HUES64 (cell line): Measurements from ENCODE around the gene UGT1A8.
"Not testable (repeated sequence)": the region's sequence is repeated elsewhere in the genome, so short reads cannot be mapped to it uniquely, and the experiment has no call there.

Source experiments
- H3K27ac ChIP-seq: 2 replicates; pipeline ENCODE4 v1.7.0; 2013; ENCODE audit warnings: low read depth, low read length, inconsistent platforms
- H3K27me3 ChIP-seq: 2 replicates; pipeline ENCODE4 v1.6.1; 2013; ENCODE audit warnings: mild to moderate bottlenecking, low read length; ENCODE audit not compliant: insufficient read depth
- H3K36me3 ChIP-seq: 2 replicates; pipeline ENCODE4 v1.6.1; 2013; ENCODE audit warnings: mild to moderate bottlenecking, low read length; ENCODE audit not compliant: insufficient read depth
- H3K4me1 ChIP-seq: 2 replicates; pipeline ENCODE4 v1.6.1; 2013; ENCODE audit warnings: mild to moderate bottlenecking, low read length, moderate library complexity; ENCODE audit not compliant: insufficient read depth
- H3K4me3 ChIP-seq: 2 replicates; pipeline ENCODE4 v1.5.1; 2013; ENCODE audit warnings: mild to moderate bottlenecking, low read length, moderate library complexity
- H3K9ac ChIP-seq: 2 replicates; pipeline ENCODE4 v1.6.1; 2013; ENCODE audit warnings: mild to moderate bottlenecking, low read depth, low read length
- H3K9me3 ChIP-seq: 2 replicates; pipeline ENCODE4 v1.6.1; 2013; ENCODE audit warnings: low read depth, low read length; ENCODE audit not compliant: insufficient read depth
- WGBS: fragments of 150-250, 120-280 bp; methylation state at CpG from one replicate; pipeline ENCODE4 v1.1.7; 2013; ENCODE audit warnings: missing lambda C conversion rate; 5-methylcytosine and 5-hydroxymethylcytosine counted together

The UGT1A8 gene

DNA sequence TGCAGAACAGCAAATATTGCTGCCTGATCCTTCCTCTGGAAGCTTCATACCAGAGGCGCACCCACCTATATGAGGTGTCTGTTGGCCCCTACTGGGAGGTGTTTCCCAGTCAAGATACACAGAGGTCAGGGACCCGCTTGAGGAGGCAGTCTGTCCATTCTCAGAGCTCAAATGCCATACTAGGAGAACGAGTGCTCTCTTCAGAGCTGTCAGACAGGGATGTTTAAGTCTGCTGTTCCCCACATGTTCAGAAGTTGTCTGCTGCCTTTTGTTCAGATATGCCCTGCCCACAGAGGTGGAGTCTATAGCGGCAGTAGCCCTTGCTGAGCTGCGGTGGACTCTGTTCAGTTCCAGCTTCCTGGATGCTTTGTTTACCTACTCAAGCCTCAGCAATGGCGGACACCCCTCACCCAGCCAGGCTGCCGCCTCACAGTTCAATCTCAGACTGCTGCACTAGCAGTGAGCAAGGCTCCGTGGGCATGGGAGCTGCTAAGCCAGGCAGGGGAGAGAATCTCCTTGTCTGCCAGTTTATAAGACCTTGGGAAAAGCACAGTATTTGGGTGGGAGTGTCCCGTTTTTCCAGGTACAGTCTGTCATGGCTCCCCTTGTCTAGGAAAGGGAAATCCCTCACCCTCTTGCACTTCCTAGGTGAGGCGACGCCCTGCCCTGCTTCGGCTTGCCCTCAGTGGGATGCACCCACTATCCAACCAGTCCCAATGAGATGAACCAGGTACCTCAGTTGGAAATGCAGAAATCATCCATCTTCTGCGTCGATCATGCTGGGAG, 119.6 kb downstream of the UGT1A8 start:
- not testable (repeated sequence) for H3K4me1 ChIP-seq, H3K9ac ChIP-seq, H3K9me3 ChIP-seq, H3K4me3 ChIP-seq, H3K27ac ChIP-seq, H3K27me3 ChIP-seq, H3K36me3 ChIP-seq
- 91% methylated on average over 14 of the region's 14 CpGs for WGBS

DNA sequence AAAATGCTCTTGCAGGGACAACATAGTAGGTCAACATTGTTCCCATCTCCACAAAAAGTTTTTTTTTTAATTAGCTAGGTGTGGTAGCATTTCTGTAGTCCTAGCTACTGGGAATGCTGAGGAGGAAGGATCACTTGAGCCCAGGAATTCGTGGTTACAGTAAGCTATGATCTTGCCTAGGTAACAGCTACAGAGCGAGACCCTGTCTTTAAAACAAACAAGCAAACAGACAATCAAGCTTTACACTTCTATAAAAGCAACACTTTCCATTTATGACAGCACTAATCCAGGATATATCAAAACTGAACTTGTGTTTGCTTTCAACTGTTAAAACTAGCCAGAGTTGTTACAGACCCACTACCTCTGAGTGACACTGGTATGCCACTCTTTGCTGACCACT, 123.4 kb downstream of the UGT1A8 start:
- Histone ChIP-seq H3K4me3 (no peak overlapping the region), H3K9me3 (no peaks in the 10 kb centered on the region), H3K27ac (no peak overlapping the region), H3K4me1 (no peaks in the 10 kb centered on the region), H3K27me3 (no peaks in the 10 kb centered on the region), H3K36me3 (no peaks in the 10 kb centered on the region), H3K9ac (no peak overlapping the region)
- 80% methylated on average over 2 of the region's 2 CpGs for WGBS

- Histone ChIP-seq H3K9ac (no peak overlapping the region), H3K4me3 (no peak overlapping the region), H3K4me1 (no peaks in the 10 kb centered on the region), H3K9me3 (no peaks in the 10 kb centered on the region; the same call in 1 of the 2 replicates), H3K36me3 (no peaks in the 10 kb centered on the region), H3K27ac (no peak overlapping the region), H3K27me3 (no peaks in the 10 kb centered on the region)
- WGBS, result 97% methylated on average over 44 of the region's 46 CpGs
Measured at GRCh38 chr2:233743464-233744259, 126.2 kb downstream of the UGT1A8 start.

GRCh38 chr2:233745073-233745755, 127.8 kb downstream of the UGT1A8 start:
- H3K9ac ChIP-seq, result no peak overlapping the region
- H3K27ac ChIP-seq, result no peak overlapping the region
- H3K36me3 ChIP-seq, result no peaks in the 10 kb centered on the region
- H3K4me1 ChIP-seq, result no peaks in the 10 kb centered on the region
- H3K4me3 ChIP-seq, result no peak overlapping the region
- 87% methylated on average over 5 of the region's 5 CpGs for WGBS
- peaks cover 5% of the 10 kb centered on the region; the same call in 1 of the 2 replicates for H3K9me3 ChIP-seq
- H3K27me3 ChIP-seq, result no peaks in the 10 kb centered on the region

- not testable (repeated sequence) for H3K27me3 ChIP-seq, H3K27ac ChIP-seq, H3K36me3 ChIP-seq, H3K4me3 ChIP-seq, H3K9ac ChIP-seq, H3K4me1 ChIP-seq
- peaks cover 10% of the 10 kb centered on the region for H3K9me3 ChIP-seq
- 90% methylated on average over 2 of the region's 2 CpGs for WGBS
Measured at GRCh38 chr2:233745838-233746237, 128.4 kb downstream of the UGT1A8 start.

- Histone ChIP-seq H3K27me3 (no peaks in the 10 kb centered on the region), H3K4me3 (no peak overlapping the region), H3K9ac (no peak overlapping the region), H3K36me3 (no peaks in the 10 kb centered on the region), H3K27ac (no peak overlapping the region), H3K9me3 (peaks cover 15% of the 10 kb centered on the region), H3K4me1 (no peaks in the 10 kb centered on the region)
- 85% methylated on average over 10 of the region's 10 CpGs for WGBS
Measured at GRCh38 chr2:233746475-233747282, 129.2 kb downstream of the UGT1A8 start.

- no peaks in the 10 kb centered on the region for H3K4me1 ChIP-seq
- H3K4me3 ChIP-seq, result no peak overlapping the region
- H3K27me3 ChIP-seq, result no peaks in the 10 kb centered on the region
- WGBS, result 94% methylated on average over 6 of the region's 6 CpGs
- H3K36me3 ChIP-seq, result no peaks in the 10 kb centered on the region
- peaks cover 18% of the 10 kb centered on the region for H3K9me3 ChIP-seq
- H3K9ac ChIP-seq, result no peak overlapping the region
- no peak overlapping the region for H3K27ac ChIP-seq
Measured at GRCh38 chr2:233747283-233747544, 129.8 kb downstream of the UGT1A8 start.

DNA sequence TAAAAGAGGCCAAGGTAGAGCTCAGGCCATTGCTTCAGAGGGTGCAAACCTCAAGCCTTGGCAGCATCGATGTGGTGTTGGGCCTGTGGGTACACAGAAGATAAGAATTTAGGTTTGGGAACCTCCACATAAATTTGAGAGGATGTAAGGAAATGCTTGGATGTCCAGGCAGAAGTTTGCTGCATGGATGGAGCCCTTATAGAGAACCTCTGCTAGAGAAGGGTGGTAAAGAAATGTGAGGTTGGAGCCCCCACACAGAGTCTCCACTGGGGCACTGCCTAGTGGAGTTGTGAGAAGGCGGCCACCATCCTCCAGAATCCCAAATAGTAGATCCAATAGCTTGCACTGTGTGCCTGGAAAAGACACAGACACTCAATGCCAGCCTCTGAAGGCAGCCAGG, 133.3 kb downstream of the UGT1A8 start:
- not testable (repeated sequence) for H3K27ac ChIP-seq, H3K4me3 ChIP-seq, H3K9ac ChIP-seq, H3K4me1 ChIP-seq, H3K27me3 ChIP-seq, H3K36me3 ChIP-seq
- WGBS, result 90% methylated on average over 2 of the region's 2 CpGs
- peaks cover 22% of the 10 kb centered on the region for H3K9me3 ChIP-seq

DNA sequence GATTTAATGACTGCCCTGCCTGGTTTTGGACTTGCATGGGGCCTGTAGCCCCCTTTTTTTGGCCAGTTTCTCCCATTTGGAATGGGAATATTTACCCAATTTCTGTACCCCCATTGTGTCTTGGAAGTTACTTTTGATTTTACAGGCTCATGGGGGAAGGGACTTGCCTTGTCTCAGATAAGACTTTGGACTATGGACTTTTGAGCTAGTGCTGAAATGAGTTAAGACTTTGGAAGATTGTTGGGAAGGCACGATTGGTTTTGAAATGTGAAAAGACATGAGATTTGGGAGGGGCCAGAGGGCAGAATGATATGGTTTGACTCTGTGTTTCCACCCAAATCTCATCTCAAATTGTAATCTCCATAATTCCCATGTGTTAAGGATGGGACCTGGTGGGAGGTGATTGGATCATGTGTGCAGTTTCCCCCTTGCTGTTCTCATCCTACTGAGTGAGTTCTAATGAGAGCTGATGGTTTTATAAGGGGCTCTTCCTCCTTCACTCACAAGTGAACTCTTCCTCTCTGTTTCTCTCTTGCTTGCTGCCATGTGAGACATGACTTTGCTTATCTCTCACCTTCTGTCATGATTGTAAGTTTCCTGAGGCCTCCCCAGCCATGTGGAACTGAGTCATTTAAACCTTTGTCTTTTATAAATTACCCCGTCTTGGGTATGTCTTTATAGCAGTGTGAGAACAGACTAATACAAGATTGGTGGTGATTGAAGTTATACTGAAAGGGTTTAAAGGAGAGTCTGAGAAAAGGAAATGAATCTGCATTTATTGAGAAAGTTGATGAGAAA, 134.0 kb downstream of the UGT1A8 start:
- not testable (repeated sequence) for H3K27me3 ChIP-seq, H3K4me1 ChIP-seq
- whole genome bisulfite sequencing, result 93% methylated on average over 2 of the region's 2 CpGs

GRCh38 chr2:233754872-233755611, 137.6 kb downstream of the UGT1A8 start:
- no peaks in the 10 kb centered on the region for H3K4me1 ChIP-seq
- H3K27ac ChIP-seq, result no peak overlapping the region
- H3K27me3 ChIP-seq, result no peaks in the 10 kb centered on the region
- no peak overlapping the region for H3K4me3 ChIP-seq
- peaks cover 16% of the 10 kb centered on the region for H3K9me3 ChIP-seq
- no peak overlapping the region for H3K9ac ChIP-seq
- no peaks in the 10 kb centered on the region for H3K36me3 ChIP-seq
- WGBS, result 96% methylated on average over 42 of the region's 44 CpGs

More for the DNA sequence above, 134.0 kb downstream of the UGT1A8 start:
- H3K36me3 ChIP-seq, H3K9ac ChIP-seq, H3K27ac ChIP-seq, H3K4me3 ChIP-seq: not testable (repeated sequence)
- peaks cover 22% of the 10 kb centered on the region for H3K9me3 ChIP-seq
